Osteoblast (primary cell): Measurements from ENCODE around the gene SDF4. TPM values are rescaled to one million over a fixed set of nuclear protein-coding genes. Genes with fewer than 3 reads are reported as not detected.
A peak's percentile ranks its signal among the peaks of the same experiment; 100 is the strongest.

Experiments
- DNase-seq: peaks from one replicate; pipeline ENCODE4 v3.0.0; 2011; ENCODE audit warnings: low spot score, mixed read lengths; ENCODE audit not compliant: insufficient read length; ENCODE audit errors: missing footprints
- H2AFZ ChIP-seq: 2 replicates; pipeline ENCODE4 v1.6.0; 2011; ENCODE audit warnings: mild to moderate bottlenecking, low read length
- H3K27ac ChIP-seq: 2 replicates; pipeline ENCODE4 v1.5.1; 2011; ENCODE audit warnings: mild to moderate bottlenecking, low read depth, low read length, moderate library complexity
- H3K27me3 ChIP-seq: 2 replicates; pipeline ENCODE4 v1.6.0; 2012; ENCODE audit warnings: mild to moderate bottlenecking, control low read depth, inconsistent platforms, low read length, moderate library complexity; ENCODE audit not compliant: insufficient read depth
- H3K36me3 ChIP-seq: 2 replicates; pipeline ENCODE4 v1.5.1; 2011; ENCODE audit warnings: mild to moderate bottlenecking, low read length, control low read depth, moderate library complexity; ENCODE audit not compliant: insufficient read depth
- H3K4me1 ChIP-seq: 2 replicates; pipeline ENCODE4 v1.5.1; 2011; ENCODE audit warnings: mild to moderate bottlenecking, low read length, control low read depth, moderate library complexity; ENCODE audit not compliant: insufficient read depth
- H3K4me2 ChIP-seq: 2 replicates; pipeline ENCODE4 v1.6.0; 2011; ENCODE audit warnings: mild to moderate bottlenecking, low read length; ENCODE audit not compliant: insufficient read depth
- H3K4me3 ChIP-seq: fragments of 200-600 bp; sonication (generic); 3 replicates; pipeline ENCODE4 v1.5.1; 2012; ENCODE audit warnings: mild to moderate bottlenecking, low read length, inconsistent platforms; ENCODE audit not compliant: insufficient read depth
- H3K79me2 ChIP-seq: 2 replicates; pipeline ENCODE4 v1.6.0; 2012; ENCODE audit warnings: mild to moderate bottlenecking, low read length, control low read depth, inconsistent platforms; ENCODE audit not compliant: insufficient read depth
- H3K9me3 ChIP-seq: 2 replicates; pipeline ENCODE4 v1.5.1; 2011; ENCODE audit warnings: low read depth, low read length, control low read depth
- H4K20me1 ChIP-seq: 2 replicates; pipeline ENCODE4 v1.6.0; 2012; ENCODE audit warnings: mild to moderate bottlenecking, low read length, control low read depth; ENCODE audit not compliant: insufficient read depth
- CTCF ChIP-seq: IDR thresholded peaks from 2 replicates; pipeline ENCODE4 v1.5.1; 2011; ENCODE audit warnings: mild to moderate bottlenecking, low read depth, low read length, moderate library complexity; ENCODE audit errors: extremely low read depth
- total RNA-seq: library from RNA; depleted of rRNA; stranded (reverse); fragments of >200 nt; gene quantifications from 2 replicates; pipeline ENCODE4 v1.2.3, GENCODE V29; 2012

SDF4 gene
- total RNA-seq, 1 donor, result 151 TPM

DNA sequence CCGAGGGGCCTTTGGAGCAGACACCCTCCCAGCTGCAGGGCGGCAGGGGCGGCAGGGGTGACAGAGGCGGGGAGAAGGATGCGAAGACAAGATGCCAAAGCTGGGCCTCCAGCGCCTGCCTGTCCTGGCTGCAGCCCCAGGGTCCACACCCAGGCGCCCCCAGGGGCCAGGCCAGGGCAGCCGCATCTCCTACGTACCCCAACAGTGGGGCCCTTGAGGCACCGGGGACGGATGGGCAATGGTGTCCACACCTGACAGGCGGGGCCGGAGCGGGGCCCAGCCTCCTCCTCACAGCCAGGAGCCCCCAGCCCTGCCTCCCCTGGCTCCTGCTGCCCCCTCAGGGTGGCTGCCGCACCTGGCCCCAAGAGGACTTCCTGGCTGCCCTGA is 7.4 kb upstream of the SDF4 start:
- H3K4me1 ChIP-seq, result no peaks in the 10 kb centered on the region
- H3K27me3 ChIP-seq, result peaks cover 25% of the 10 kb centered on the region
- no peak overlapping the region for H2AFZ ChIP-seq
- no peak for DNase-seq
- H3K4me2 ChIP-seq, result no peak overlapping the region
- no peak overlapping the region for H3K4me3 ChIP-seq
- H4K20me1 ChIP-seq, result peaks cover 7% of the 10 kb centered on the region
- TF ChIP-seq CTCF, result no peak
- H3K36me3 ChIP-seq, result no peaks in the 10 kb centered on the region
- H3K79me2 ChIP-seq, result no peaks in the 10 kb centered on the region
- H3K27ac ChIP-seq, result no peak overlapping the region
- no peaks in the 10 kb centered on the region for H3K9me3 ChIP-seq

DNA sequence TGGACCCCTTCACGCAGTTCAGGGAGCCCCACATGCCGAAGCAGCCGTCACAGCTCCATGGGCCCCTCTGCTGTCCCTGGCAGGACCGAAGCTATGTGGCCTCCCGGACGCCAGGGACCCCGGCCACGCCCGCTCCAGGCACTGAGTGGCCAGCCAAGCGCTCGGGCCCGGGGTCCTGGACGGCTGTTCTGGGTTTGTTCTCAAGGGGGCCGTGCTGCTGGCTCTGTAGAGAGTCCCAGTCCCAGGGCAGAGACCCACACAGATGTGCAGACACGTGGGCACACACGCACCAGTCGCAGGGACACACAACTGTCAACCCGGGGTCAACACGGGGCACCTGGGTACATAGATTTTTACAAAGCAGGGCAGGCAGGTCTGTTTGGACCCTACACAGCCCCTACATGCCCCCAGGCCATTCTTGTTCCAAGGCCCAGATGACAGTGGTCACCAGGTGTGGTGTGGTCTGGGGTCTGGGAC is 6.9 kb upstream of the SDF4 start:
- Histone ChIP-seq H3K27ac (no peak overlapping the region), H3K4me2 (no peak overlapping the region), H3K9me3 (no peaks in the 10 kb centered on the region), H3K4me3 (no peak overlapping the region), H3K4me1 (no peaks in the 10 kb centered on the region), H2AFZ (no peak overlapping the region), H4K20me1 (peaks cover 7% of the 10 kb centered on the region), H3K27me3 (peaks cover 25% of the 10 kb centered on the region), H3K36me3 (no peaks in the 10 kb centered on the region), H3K79me2 (peaks cover 4% of the 10 kb centered on the region)
- TF ChIP-seq CTCF, result no peak
- DNase-seq, result peak; percentile 93

- TF ChIP-seq CTCF, result no peak
- Histone ChIP-seq H3K27me3 (peaks cover 25% of the 10 kb centered on the region), H3K4me2 (no peak overlapping the region), H3K36me3 (no peaks in the 10 kb centered on the region), H3K27ac (no peak overlapping the region), H2AFZ (no peak overlapping the region), H3K4me3 (no peak overlapping the region), H3K9me3 (no peaks in the 10 kb centered on the region), H4K20me1 (peaks cover 7% of the 10 kb centered on the region), H3K79me2 (peaks cover 11% of the 10 kb centered on the region), H3K4me1 (no peaks in the 10 kb centered on the region)
- DNase-seq, result peak; percentile 96
Observed at GRCh38 chr1:1237874-1238701, 6.3 kb upstream of the SDF4 start.

DNA sequence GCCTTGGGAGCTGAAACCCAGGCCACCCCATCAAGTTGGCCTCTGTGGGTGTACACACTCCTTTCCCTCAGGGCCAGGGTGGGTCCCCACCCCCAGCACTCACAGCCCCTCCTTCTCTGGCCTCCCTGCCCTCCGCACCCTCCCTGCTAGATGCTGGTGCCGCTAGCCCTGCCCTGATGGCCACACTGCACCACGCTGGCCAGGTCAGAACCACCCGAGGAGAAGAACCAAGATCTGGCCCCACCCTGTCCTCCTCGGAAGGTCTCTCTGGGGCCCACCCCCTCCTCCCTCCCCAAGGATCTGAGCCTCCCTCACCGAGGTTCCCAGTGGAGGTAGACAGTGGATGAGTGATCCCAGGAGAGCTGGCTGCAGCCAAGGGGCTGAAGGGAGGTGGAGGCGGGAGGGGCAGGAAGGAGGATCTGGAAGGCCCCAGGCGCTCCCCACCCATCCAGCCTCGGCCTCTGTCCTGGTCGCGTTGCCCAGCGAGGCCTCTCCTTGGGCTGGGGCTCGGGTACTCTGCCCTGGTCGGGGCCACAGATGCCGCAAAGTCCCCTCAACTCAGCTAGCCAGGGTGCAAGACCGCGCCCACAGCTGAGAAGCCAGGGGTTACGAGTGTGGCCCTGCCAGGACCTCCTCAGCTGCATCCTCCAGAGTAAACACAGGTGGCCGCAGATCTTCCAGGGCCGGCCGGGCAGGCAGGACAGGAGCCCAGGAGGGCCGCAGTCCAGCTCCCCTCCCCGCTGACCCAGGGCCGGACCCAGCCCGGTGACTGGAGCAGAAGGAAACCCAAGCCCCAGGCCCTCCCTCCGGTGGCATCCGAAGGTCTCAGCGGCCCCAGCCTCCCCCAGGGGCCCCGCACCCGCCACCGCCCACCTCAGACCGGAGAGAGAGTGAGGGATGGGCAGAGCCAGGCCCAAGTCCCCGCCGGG is 5.4 kb upstream of the SDF4 start:
- TF ChIP-seq CTCF, result no peak
- H3K4me1 ChIP-seq, result no peaks in the 10 kb centered on the region
- no peak overlapping the region for H3K4me3 ChIP-seq
- no peak overlapping the region for H2AFZ ChIP-seq
- H3K27ac ChIP-seq, result no peak overlapping the region
- no peaks in the 10 kb centered on the region for H3K9me3 ChIP-seq
- peak; percentile 88 for DNase-seq
- H3K27me3 ChIP-seq, result peaks cover 25% of the 10 kb centered on the region
- peaks cover 18% of the 10 kb centered on the region for H3K79me2 ChIP-seq
- H3K4me2 ChIP-seq, result no peak overlapping the region
- H3K36me3 ChIP-seq, result no peaks in the 10 kb centered on the region
- H4K20me1 ChIP-seq, result peaks cover 4% of the 10 kb centered on the region
